PC-3 (cell line): ENCODE measurements around the gene SLC7A5.

Experiments
- EZH2 ChIP-seq: fragments of 300-600 bp; sonication (generic); IDR thresholded peaks from one replicate; pipeline ENCODE4 v1.6.1; 2017; ENCODE audit warnings: antibody characterized with exemption, mild to moderate bottlenecking, low read length; ENCODE audit not compliant: unreplicated experiment
- EZH2phosphoT487 ChIP-seq: fragments of 300-600 bp; sonication (generic); IDR thresholded peaks from 2 replicates; pipeline ENCODE4 v1.6.1; 2018; ENCODE audit warnings: mild to moderate bottlenecking, antibody characterized with exemption, low read length, borderline replicate concordance
- TF ChIP-seq, protein P1 (sequence below): fragments of 300-600 bp; sonication (generic); conservative IDR thresholded peaks from 2 replicates; pipeline ENCODE4 v1.5.1; 2017; ENCODE audit warnings: antibody characterized with exemption, low read depth, mild to moderate bottlenecking, low read length

GRCh38 chr16:87847467-87847784, 21.9 kb downstream of the SLC7A5 start:
- TF ChIP-seq, protein P1, sequence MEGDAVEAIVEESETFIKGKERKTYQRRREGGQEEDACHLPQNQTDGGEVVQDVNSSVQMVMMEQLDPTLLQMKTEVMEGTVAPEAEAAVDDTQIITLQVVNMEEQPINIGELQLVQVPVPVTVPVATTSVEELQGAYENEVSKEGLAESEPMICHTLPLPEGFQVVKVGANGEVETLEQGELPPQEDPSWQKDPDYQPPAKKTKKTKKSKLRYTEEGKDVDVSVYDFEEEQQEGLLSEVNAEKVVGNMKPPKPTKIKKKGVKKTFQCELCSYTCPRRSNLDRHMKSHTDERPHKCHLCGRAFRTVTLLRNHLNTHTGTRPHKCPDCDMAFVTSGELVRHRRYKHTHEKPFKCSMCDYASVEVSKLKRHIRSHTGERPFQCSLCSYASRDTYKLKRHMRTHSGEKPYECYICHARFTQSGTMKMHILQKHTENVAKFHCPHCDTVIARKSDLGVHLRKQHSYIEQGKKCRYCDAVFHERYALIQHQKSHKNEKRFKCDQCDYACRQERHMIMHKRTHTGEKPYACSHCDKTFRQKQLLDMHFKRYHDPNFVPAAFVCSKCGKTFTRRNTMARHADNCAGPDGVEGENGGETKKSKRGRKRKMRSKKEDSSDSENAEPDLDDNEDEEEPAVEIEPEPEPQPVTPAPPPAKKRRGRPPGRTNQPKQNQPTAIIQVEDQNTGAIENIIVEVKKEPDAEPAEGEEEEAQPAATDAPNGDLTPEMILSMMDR, result no peak
- no peak for TF ChIP-seq EZH2
- TF ChIP-seq EZH2phosphoT487, result no peak
